Activated CD8-positive, alpha-beta memory T cell treated with anti-CD3 and anti-CD28 coated beads, Interleukin-2, amount 10 ng/mL, durations not matched to agents 7 days and 5 days (primary cell): ENCODE data around the gene MSH3. TPM values are rescaled to one million over a fixed set of nuclear protein-coding genes. Genes with fewer than 3 reads are reported as not detected.

Experiments
- ATAC-seq: fragments of 150-1000 bp; cut with Tn5 transposase; one replicate; pipeline ENCODE4 v1.10.0; 2021; ENCODE audit warnings: moderate library complexity
- CTCF ChIA-PET: fragments of 350-600 bp; sonication (Branson Sonifier 250); formaldehyde crosslinking; loops from one replicate; lab custom pipeline; 2021; ENCODE audit warnings: antibody characterized with exemption; lab: Charles Lee
- DNase-seq: peaks from one replicate; pipeline ENCODE4 v3.0.0-alpha.2; 2020
- H3K27ac Mint-ChIP-seq: one replicate; pipeline ENCODE4 v1.8.0; 2021; ENCODE audit warnings: mild to moderate bottlenecking, mixed read lengths
- H3K27me3 Mint-ChIP-seq: one replicate; pipeline ENCODE4 v1.8.0; 2021; ENCODE audit warnings: mixed read lengths
- H3K36me3 Mint-ChIP-seq: one replicate; pipeline ENCODE4 v1.8.0; 2021; ENCODE audit warnings: mild to moderate bottlenecking, mixed read lengths
- H3K4me1 Mint-ChIP-seq: one replicate; pipeline ENCODE4 v1.8.0; 2021; ENCODE audit warnings: mixed read lengths
- H3K4me3 Mint-ChIP-seq: one replicate; pipeline ENCODE4 v1.8.0; 2021; ENCODE audit warnings: mild to moderate bottlenecking, moderate library complexity, mixed read lengths
- H3K9me3 Mint-ChIP-seq: one replicate; pipeline ENCODE4 v1.8.0; 2022; ENCODE audit warnings: low read depth, mixed read lengths
- total RNA-seq, 2 experiments: library from RNA; stranded (reverse); gene quantifications; one replicate each; pipeline ENCODE4 v1.2.3, GENCODE V29; 2021

Gene MSH3
- total RNA-seq, 2 experiments from 2014 or later: 22.3 to 26.3 TPM

DNA sequence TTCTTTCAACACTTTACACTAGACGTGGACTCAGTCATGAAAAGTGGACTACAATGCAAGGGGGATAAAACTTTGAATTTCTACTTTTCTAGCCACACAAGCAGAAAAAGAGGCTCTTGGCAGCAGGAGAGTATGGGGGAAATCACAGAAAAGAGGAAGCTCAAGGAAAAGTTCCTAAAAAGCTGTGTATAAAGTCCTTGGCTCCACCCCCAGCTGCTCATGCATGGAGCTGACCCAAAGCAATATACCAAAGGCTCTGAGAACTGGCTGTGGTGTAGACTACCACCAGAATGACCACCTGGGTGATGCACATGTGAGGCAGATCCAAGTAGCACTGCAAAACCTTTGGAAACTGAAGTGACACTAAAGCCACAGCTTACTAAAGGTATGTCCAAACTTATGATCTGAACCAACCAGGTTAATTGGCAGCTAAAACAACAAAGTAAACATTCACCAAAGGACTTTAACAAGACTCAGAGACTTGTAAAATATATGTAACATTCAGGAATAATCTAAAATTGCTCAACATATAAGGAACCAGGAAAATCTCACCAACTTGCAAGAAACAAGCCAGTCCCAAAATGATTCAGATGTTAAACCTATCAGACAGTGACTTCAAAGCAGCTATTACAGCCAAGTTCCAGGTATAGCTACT is 250.2 kb downstream of the MSH3 start:
- Mint-ChIP-seq H3K27me3 (no peaks in the 10 kb centered on the region), H3K4me3 (no peak overlapping the region), H3K4me1 (no peaks in the 10 kb centered on the region), H3K27ac (no peak overlapping the region), H3K36me3 (peaks cover 27% of the 10 kb centered on the region), H3K9me3 (peaks cover 6% of the 10 kb centered on the region)
- no peak for DNase-seq
- CTCF ChIA-PET: no interaction called here
- ATAC-seq: no peak

GRCh38 chr5:80905405-80905804 is 251.0 kb downstream of the MSH3 start:
- Mint-ChIP-seq H3K4me3 (no peak overlapping the region), H3K27me3 (no peaks in the 10 kb centered on the region), H3K4me1 (no peaks in the 10 kb centered on the region), H3K36me3 (peaks cover 26% of the 10 kb centered on the region), H3K27ac (no peak overlapping the region), H3K9me3 (peaks cover 6% of the 10 kb centered on the region)
- CTCF ChIA-PET: no interaction called here
- ATAC-seq (no peak), DNase-seq (no peak)

DNA sequence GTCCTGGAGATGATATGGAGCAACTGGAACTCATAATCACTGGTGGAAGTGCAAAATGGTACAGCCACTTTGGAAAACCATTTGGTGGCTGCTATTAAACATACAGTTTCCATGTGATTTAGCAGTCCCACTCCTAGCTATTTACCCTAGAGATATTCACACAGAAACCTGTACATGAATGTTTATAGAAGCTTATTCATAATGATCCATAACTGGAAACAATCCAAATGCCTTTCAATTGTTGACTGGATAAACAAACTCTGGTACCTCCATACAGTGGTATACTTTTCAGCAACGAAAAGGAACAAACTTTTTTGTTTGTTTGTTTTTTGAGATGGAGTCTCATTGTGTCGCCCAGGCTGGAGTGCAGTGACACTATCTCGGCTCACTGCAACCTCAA is 258.0 kb downstream of the MSH3 start:
- CTCF ChIA-PET: no interaction called here
- peaks cover 12% of the 10 kb centered on the region for H3K36me3 Mint-ChIP-seq
- H3K9me3 Mint-ChIP-seq: peaks cover 6% of the 10 kb centered on the region
- DNase-seq: no peak
- H3K27ac Mint-ChIP-seq: no peak overlapping the region
- ATAC-seq: no peak
- no peak overlapping the region for H3K4me3 Mint-ChIP-seq
- H3K27me3 Mint-ChIP-seq: no peaks in the 10 kb centered on the region
- H3K4me1 Mint-ChIP-seq: peaks cover 8% of the 10 kb centered on the region

DNA sequence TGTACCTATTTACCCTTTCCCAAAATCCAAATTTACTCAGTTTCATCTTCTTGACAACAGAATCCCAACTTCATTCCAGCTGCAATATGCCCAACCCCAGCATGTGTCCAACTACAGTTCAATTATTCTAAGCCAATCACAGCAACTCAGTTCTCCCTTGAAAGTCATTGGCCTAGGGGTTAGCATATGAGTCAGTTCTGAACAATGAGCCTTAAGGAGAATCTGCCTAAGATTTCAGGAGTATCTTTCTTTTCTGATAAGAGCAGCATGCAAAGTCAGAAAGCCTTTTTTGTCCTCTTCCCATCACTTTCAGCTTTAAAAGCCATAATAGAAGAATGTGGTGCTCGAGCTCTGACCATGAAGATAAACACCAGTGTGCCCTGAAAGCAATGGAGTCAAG is 261.3 kb downstream of the MSH3 start:
- Mint-ChIP-seq H3K4me3 (no peak overlapping the region), H3K4me1 (peaks cover 17% of the 10 kb centered on the region), H3K27me3 (no peaks in the 10 kb centered on the region), H3K9me3 (peaks cover 6% of the 10 kb centered on the region), H3K36me3 (peaks cover 15% of the 10 kb centered on the region), H3K27ac (no peak overlapping the region)
- ATAC-seq: no peak
- DNase-seq: no peak
- CTCF ChIA-PET: no interaction called here

- no peak for ATAC-seq
- peaks cover 12% of the 10 kb centered on the region for H3K36me3 Mint-ChIP-seq
- CTCF ChIA-PET: no interaction called here
- H3K4me1 Mint-ChIP-seq: peaks cover 17% of the 10 kb centered on the region
- H3K27ac Mint-ChIP-seq: no peak overlapping the region
- no peak for DNase-seq
- no peaks in the 10 kb centered on the region for H3K27me3 Mint-ChIP-seq
- H3K9me3 Mint-ChIP-seq: peaks cover 3% of the 10 kb centered on the region
- H3K4me3 Mint-ChIP-seq: no peak overlapping the region
Observed at GRCh38 chr5:80916676-80917075, 262.2 kb downstream of the MSH3 start.

GRCh38 chr5:80917631-80918030 is 263.2 kb downstream of the MSH3 start:
- H3K4me1 Mint-ChIP-seq: peaks cover 17% of the 10 kb centered on the region
- CTCF ChIA-PET: interaction anchor here (0.9 kb wide), 1 partner anchor 48 kb away, joined by 4 read pairs; no protein-coding TSS in a partner anchor
- no peaks in the 10 kb centered on the region for H3K27me3 Mint-ChIP-seq
- H3K36me3 Mint-ChIP-seq: peaks cover 9% of the 10 kb centered on the region
- no peak overlapping the region for H3K4me3 Mint-ChIP-seq
- no peak for ATAC-seq
- no peaks in the 10 kb centered on the region for H3K9me3 Mint-ChIP-seq
- no peak for DNase-seq
- no peak overlapping the region for H3K27ac Mint-ChIP-seq

DNA sequence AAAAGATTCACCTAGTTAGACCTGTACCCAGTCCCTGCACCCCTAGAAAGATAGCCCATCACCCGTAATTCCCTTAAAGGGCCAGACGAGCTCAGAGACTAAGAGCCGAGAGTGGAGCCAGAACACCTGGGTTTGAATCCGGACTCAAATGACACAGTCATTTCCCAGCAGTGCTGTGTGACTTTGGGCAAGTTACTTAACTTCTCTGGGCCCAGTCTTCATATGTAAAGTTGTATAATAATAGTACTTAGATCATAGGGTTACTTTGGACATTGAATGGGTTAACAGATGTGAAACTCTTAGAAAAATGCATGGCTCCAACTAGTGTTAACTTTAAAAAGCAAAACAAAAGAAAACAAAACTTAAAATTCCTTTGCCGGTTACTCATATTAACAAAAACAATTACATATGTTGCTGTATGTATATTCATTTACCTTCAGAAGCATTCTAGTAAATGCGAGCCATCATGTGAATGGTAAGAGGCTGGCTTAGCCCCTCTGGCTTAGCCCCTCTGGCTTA is 265.3 kb downstream of the MSH3 start:
- no peak for DNase-seq
- no peak for ATAC-seq
- no peak overlapping the region for H3K27ac Mint-ChIP-seq
- CTCF ChIA-PET: interaction anchor here (0.6 kb wide), 1 partner anchor 755 kb away, joined by 3 read pairs; no protein-coding TSS in a partner anchor
- H3K27me3 Mint-ChIP-seq: no peaks in the 10 kb centered on the region
- H3K9me3 Mint-ChIP-seq: no peaks in the 10 kb centered on the region
- H3K4me3 Mint-ChIP-seq: no peak overlapping the region
- H3K4me1 Mint-ChIP-seq: peaks cover 17% of the 10 kb centered on the region
- H3K36me3 Mint-ChIP-seq: peaks cover 9% of the 10 kb centered on the region

GRCh38 chr5:80920333-80920732 is 265.9 kb downstream of the MSH3 start:
- no peak overlapping the region for H3K27ac Mint-ChIP-seq
- ATAC-seq (no peak), DNase-seq (no peak)
- H3K4me3 Mint-ChIP-seq: no peak overlapping the region
- H3K9me3 Mint-ChIP-seq: no peaks in the 10 kb centered on the region
- peaks cover 17% of the 10 kb centered on the region for H3K4me1 Mint-ChIP-seq
- H3K27me3 Mint-ChIP-seq: no peaks in the 10 kb centered on the region
- H3K36me3 Mint-ChIP-seq: peaks cover 9% of the 10 kb centered on the region
- CTCF ChIA-PET: interaction anchor here (0.6 kb wide), 1 partner anchor 755 kb away, joined by 3 read pairs; no protein-coding TSS in a partner anchor

DNA sequence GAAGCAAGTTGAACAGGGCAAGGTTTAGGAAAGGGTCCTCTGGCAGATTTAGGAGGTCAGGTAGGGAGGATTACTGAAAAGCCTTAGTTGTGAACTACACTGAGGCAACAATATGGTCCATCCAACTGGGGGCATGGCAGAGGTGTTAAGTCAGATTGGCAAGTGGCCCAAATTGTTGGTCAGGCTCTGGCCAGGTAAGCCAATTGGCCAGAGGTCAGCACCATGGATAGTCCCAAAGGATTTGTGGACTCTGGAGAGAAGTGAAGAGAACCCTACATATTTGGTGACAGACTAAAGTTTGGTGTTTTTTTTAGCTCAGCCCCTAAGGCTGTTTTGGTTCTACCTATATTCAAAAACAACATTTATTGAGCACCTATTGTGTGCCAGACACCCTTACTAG is 266.6 kb downstream of the MSH3 start:
- peaks cover 9% of the 10 kb centered on the region for H3K36me3 Mint-ChIP-seq
- H3K9me3 Mint-ChIP-seq: no peaks in the 10 kb centered on the region
- H3K27ac Mint-ChIP-seq: no peak overlapping the region
- no peak overlapping the region for H3K4me3 Mint-ChIP-seq
- no peak for DNase-seq
- peaks cover 17% of the 10 kb centered on the region for H3K4me1 Mint-ChIP-seq
- no peak for ATAC-seq
- no peaks in the 10 kb centered on the region for H3K27me3 Mint-ChIP-seq
- CTCF ChIA-PET: no interaction called here

GRCh38 chr5:80925931-80926330 is 271.5 kb downstream of the MSH3 start:
- H3K27me3 Mint-ChIP-seq: no peaks in the 10 kb centered on the region
- DNase-seq (no peak), ATAC-seq (no peak)
- no peaks in the 10 kb centered on the region for H3K9me3 Mint-ChIP-seq
- peaks cover 1% of the 10 kb centered on the region for H3K36me3 Mint-ChIP-seq
- CTCF ChIA-PET: no interaction called here
- H3K4me3 Mint-ChIP-seq: no peak overlapping the region
- no peak overlapping the region for H3K27ac Mint-ChIP-seq
- H3K4me1 Mint-ChIP-seq: no peaks in the 10 kb centered on the region

Other genes with a start within 250 kb of the MSH3 start
- 10 to 100 TPM; 12.0 to 12.1 TPM for gene ZFYVE16, start 246.6 kb upstream of the MSH3 start, total RNA-seq
- under 1 TPM in 1 of 2 experiments, not detected in 1; 0.12 TPM for gene FAM151B, start 166.6 kb upstream of the MSH3 start, total RNA-seq
- not detected for gene ANKRD34B, start 84.4 kb upstream of the MSH3 start, total RNA-seq
- gene DHFR, start 331 bp downstream of the MSH3 start, total RNA-seq: 10 to 100 TPM; 72.0 to 76.9 TPM